GM12872 (cell line): ENCODE measurements around the gene UPK1A.

ENCODE experiments used
- CTCF ChIP-seq: IDR thresholded peaks from 3 replicates; pipeline ENCODE4 v1.5.1; 2011; ENCODE audit warnings: low read depth, mild to moderate bottlenecking, low read length, moderate library complexity; ENCODE audit not compliant: insufficient read depth

Gene UPK1A

GRCh38 chr19:35644987-35645679, 21.2 kb upstream of the UPK1A start:
- TF ChIP-seq CTCF = no peak

GRCh38 chr19:35645680-35646511, 20.4 kb upstream of the UPK1A start:
- no peak for TF ChIP-seq CTCF

- TF ChIP-seq CTCF = no peak
Measured at GRCh38 chr19:35648017-35648961, 18.0 kb upstream of the UPK1A start, which contains the start of gene COX6B1. Gene COX6B1 (plus strand): TSS chr19:35648323. CDS start chr19:35651244, 2,921 bp downstream.

GRCh38 chr19:35650581-35650980, 15.7 kb upstream of the UPK1A start:
- TF ChIP-seq CTCF = no peak

- TF ChIP-seq CTCF = no peak
Measured at GRCh38 chr19:35655600-35655999, 10.7 kb upstream of the UPK1A start.

- no peak for TF ChIP-seq CTCF
Measured at GRCh38 chr19:35656700-35657099, 9.6 kb upstream of the UPK1A start.
